Astrocyte (in vitro differentiated cells and primary cell): Measurements from ENCODE around the gene SLC8A3. TPM values are rescaled to one million over a fixed set of nuclear protein-coding genes. Genes with fewer than 3 reads are reported as not detected.

Experiments
- DNase-seq: peaks from one replicate; pipeline ENCODE4 v3.0.0-alpha.2; 2010; ENCODE audit warnings: low read depth
- FAIRE-seq: peaks from 2 replicates; lab custom pipeline; 2011; peaks lifted over from hg19 to GRCh38; lab: Jason Lieb, UNC
- H2AFZ ChIP-seq: 2 replicates; pipeline ENCODE4 v1.6.0; 2012; ENCODE audit warnings: low read depth, low read length, inconsistent platforms
- H3K27ac ChIP-seq: 2 replicates; pipeline ENCODE4 v1.5.1; 2011; ENCODE audit warnings: low read depth, low read length, inconsistent platforms
- H3K27me3 ChIP-seq: 2 replicates; pipeline ENCODE4 v1.6.0; 2011; ENCODE audit warnings: low read length, inconsistent platforms; ENCODE audit not compliant: insufficient read depth
- H3K36me3 ChIP-seq: 2 replicates; pipeline ENCODE4 v1.5.1; 2011; ENCODE audit warnings: low read length, inconsistent platforms; ENCODE audit not compliant: insufficient read depth
- H3K4me1 ChIP-seq: 2 replicates; pipeline ENCODE4 v1.5.1; 2011; ENCODE audit warnings: low read length, inconsistent platforms; ENCODE audit not compliant: insufficient read depth
- H3K4me2 ChIP-seq: 2 replicates; pipeline ENCODE4 v1.6.0; 2012; ENCODE audit warnings: low read length, inconsistent platforms
- H3K4me3 ChIP-seq: 2 replicates; pipeline ENCODE4 v1.5.1; 2011; ENCODE audit warnings: low read depth, mild to moderate bottlenecking, low read length, inconsistent platforms; ENCODE audit not compliant: insufficient read depth
- H3K79me2 ChIP-seq: 2 replicates; pipeline ENCODE4 v1.6.0; 2012; ENCODE audit warnings: mild to moderate bottlenecking, low read length, inconsistent platforms; ENCODE audit not compliant: insufficient read depth
- H3K9ac ChIP-seq: 2 replicates; pipeline ENCODE4 v1.6.0; 2012; ENCODE audit warnings: mild to moderate bottlenecking, low read length, inconsistent platforms
- H3K9me3 ChIP-seq: 2 replicates; pipeline ENCODE4 v1.5.1; 2012; ENCODE audit warnings: low read depth, mild to moderate bottlenecking, low read length, inconsistent platforms; ENCODE audit not compliant: insufficient read depth
- H4K20me1 ChIP-seq: 2 replicates; pipeline ENCODE4 v1.6.0; 2012; ENCODE audit warnings: low read length, inconsistent platforms; ENCODE audit not compliant: insufficient read depth
- H3K27ac Mint-ChIP-seq: one replicate; pipeline ENCODE4 v1.8.0; 2021; ENCODE audit warnings: mild to moderate bottlenecking, mixed read lengths; ENCODE audit not compliant: unreplicated experiment
- H3K27me3 Mint-ChIP-seq: one replicate; pipeline ENCODE4 v1.8.0; 2021; ENCODE audit warnings: low read depth, mixed read lengths; ENCODE audit not compliant: unreplicated experiment
- H3K36me3 Mint-ChIP-seq: one replicate; pipeline ENCODE4 v1.8.0; 2021; ENCODE audit warnings: low read depth, mixed read lengths; ENCODE audit not compliant: unreplicated experiment
- H3K4me1 Mint-ChIP-seq: one replicate; pipeline ENCODE4 v1.8.0; 2021; ENCODE audit warnings: low read depth, mixed read lengths; ENCODE audit not compliant: unreplicated experiment
- H3K4me3 Mint-ChIP-seq: one replicate; pipeline ENCODE4 v1.8.0; 2021; ENCODE audit warnings: mild to moderate bottlenecking, moderate library complexity, mixed read lengths; ENCODE audit not compliant: unreplicated experiment
- H3K9me3 Mint-ChIP-seq: one replicate; pipeline ENCODE4 v1.8.0; 2021; ENCODE audit warnings: mild to moderate bottlenecking, mixed read lengths; ENCODE audit not compliant: unreplicated experiment
- CTCF ChIP-seq: IDR thresholded peaks from 2 replicates; pipeline ENCODE4 v1.5.1; 2011; ENCODE audit warnings: low read depth, mild to moderate bottlenecking, inconsistent platforms, low read length, moderate library complexity; ENCODE audit not compliant: insufficient read depth
- EZH2 ChIP-seq: IDR thresholded peaks from 2 replicates; pipeline ENCODE4 v1.6.1; 2012; ENCODE audit warnings: mild to moderate bottlenecking, low read length, inconsistent platforms; ENCODE audit not compliant: insufficient read depth
- total RNA-seq: library from RNA; stranded (reverse); gene quantifications from 2 replicates; pipeline ENCODE4 v1.2.1, GENCODE V29; 2021

SLC8A3 gene
- total RNA-seq, 1 donor from 2014 or later = 0.45 TPM

- TF ChIP-seq EZH2 (no peak), CTCF (no peak)
- DNase-seq = no peak
- H3K27me3 ChIP-seq = no peaks in the 10 kb centered on the region
Observed at GRCh38 chr14:70052990-70053389, 135.8 kb downstream of the SLC8A3 start.

GRCh38 chr14:70050136-70050535 is 138.6 kb downstream of the SLC8A3 start:
- H3K4me3 Mint-ChIP-seq = no peak overlapping the region
- Histone ChIP-seq H3K4me2 (no peak overlapping the region), H3K9me3 (no peaks in the 10 kb centered on the region), H3K36me3 (no peaks in the 10 kb centered on the region), H3K4me1 (no peaks in the 10 kb centered on the region), H3K9ac (no peak overlapping the region), H4K20me1 (no peaks in the 10 kb centered on the region), H3K4me3 (no peak overlapping the region), H2AFZ (no peak overlapping the region), H3K79me2 (no peaks in the 10 kb centered on the region), H3K27me3 (peaks cover 3% of the 10 kb centered on the region), H3K27ac (no peak overlapping the region)
- TF ChIP-seq EZH2 = no peak
- TF ChIP-seq CTCF = no peak
- H3K36me3 Mint-ChIP-seq = no peaks in the 10 kb centered on the region
- H3K9me3 Mint-ChIP-seq = no peaks in the 10 kb centered on the region
- peaks cover 2% of the 10 kb centered on the region for H3K4me1 Mint-ChIP-seq
- DNase-seq (no peak), FAIRE-seq (no peak)
- no peak overlapping the region for H3K27ac Mint-ChIP-seq
- H3K27me3 Mint-ChIP-seq = peaks cover 32% of the 10 kb centered on the region

More at GRCh38 chr14:70052990-70053389, 135.8 kb downstream of the SLC8A3 start:
- peaks cover 35% of the 10 kb centered on the region for H3K27me3 Mint-ChIP-seq
- no peak overlapping the region for H2AFZ ChIP-seq
- no peak overlapping the region for H3K4me3 ChIP-seq
- H3K27ac ChIP-seq = no peak overlapping the region
- no peak overlapping the region for H3K9ac ChIP-seq
- H3K9me3 Mint-ChIP-seq = no peaks in the 10 kb centered on the region
- no peaks in the 10 kb centered on the region for H3K36me3 ChIP-seq
- no peaks in the 10 kb centered on the region for H3K9me3 ChIP-seq
- no peaks in the 10 kb centered on the region for H3K79me2 ChIP-seq
- no peaks in the 10 kb centered on the region for H3K4me1 ChIP-seq
- H3K36me3 Mint-ChIP-seq = no peaks in the 10 kb centered on the region
- FAIRE-seq = no peak
- H3K4me1 Mint-ChIP-seq = no peaks in the 10 kb centered on the region
- H3K4me3 Mint-ChIP-seq = no peak overlapping the region
- H3K27ac Mint-ChIP-seq = no peak overlapping the region
- no peak overlapping the region for H3K4me2 ChIP-seq
- no peaks in the 10 kb centered on the region for H4K20me1 ChIP-seq

- no peaks in the 10 kb centered on the region for H3K9me3 ChIP-seq
- H3K27me3 Mint-ChIP-seq = peaks cover 37% of the 10 kb centered on the region
- H2AFZ ChIP-seq = no peak overlapping the region
- H3K36me3 ChIP-seq = no peaks in the 10 kb centered on the region
- peaks cover 2% of the 10 kb centered on the region for H3K4me1 Mint-ChIP-seq
- H3K27me3 ChIP-seq = peaks cover 5% of the 10 kb centered on the region
- no peaks in the 10 kb centered on the region for H3K4me1 ChIP-seq
- FAIRE-seq (no peak), DNase-seq (no peak)
- no peaks in the 10 kb centered on the region for H3K36me3 Mint-ChIP-seq
- H3K27ac Mint-ChIP-seq = no peak overlapping the region
- H3K27ac ChIP-seq = no peak overlapping the region
- no peaks in the 10 kb centered on the region for H4K20me1 ChIP-seq
- H3K9ac ChIP-seq = no peak overlapping the region
- H3K4me2 ChIP-seq = no peak overlapping the region
- no peak for TF ChIP-seq EZH2
- no peak for TF ChIP-seq CTCF
- no peak overlapping the region for H3K4me3 ChIP-seq
- no peaks in the 10 kb centered on the region for H3K9me3 Mint-ChIP-seq
- H3K4me3 Mint-ChIP-seq = no peak overlapping the region
- H3K79me2 ChIP-seq = no peaks in the 10 kb centered on the region
Observed at GRCh38 chr14:70049605-70050004, 139.1 kb downstream of the SLC8A3 start.
